SHP77 treated with DMSO at 0.1 percent for 48 hours (cell line): Measurements from ENCODE around the gene SPX.

Experiments
- DNase-seq: peaks from one replicate; lab custom pipeline; 2025; lab: John Stamatoyannopoulos, UW

SPX gene

DNA sequence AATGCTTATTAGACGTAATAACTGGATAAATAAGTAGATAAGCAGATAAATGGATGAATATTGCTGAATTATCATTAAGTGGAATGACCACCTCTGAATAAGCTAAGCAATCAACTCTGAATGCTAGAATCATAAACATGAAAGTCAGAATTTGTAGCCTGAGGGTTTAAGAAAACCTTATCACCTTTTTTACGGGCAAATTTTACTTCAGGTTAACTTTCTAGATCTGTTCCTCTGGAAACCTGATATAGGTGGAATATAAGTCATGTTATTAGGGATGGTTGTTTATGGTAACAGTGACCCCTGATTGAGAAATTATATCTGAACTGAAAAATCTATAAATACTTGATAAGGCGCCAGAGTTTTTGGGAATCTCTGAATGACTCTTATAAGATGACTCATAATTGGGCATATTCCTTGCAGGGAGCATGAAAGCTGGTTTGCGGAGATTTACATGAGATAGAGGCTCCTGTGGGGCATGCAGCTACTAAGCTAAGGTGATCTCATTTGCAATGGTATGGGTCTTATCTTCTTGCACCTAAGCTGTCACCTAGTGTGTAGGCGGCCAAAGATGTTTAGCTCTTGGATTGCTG lies 12.1 kb downstream of the SPX start:
- no peak for DNase-seq

GRCh38 chr12:21539797-21540196 lies 13.7 kb downstream of the SPX start:
- no peak for DNase-seq

GRCh38 chr12:21541773-21542172 lies 15.7 kb downstream of the SPX start:
- no peak for DNase-seq

DNA sequence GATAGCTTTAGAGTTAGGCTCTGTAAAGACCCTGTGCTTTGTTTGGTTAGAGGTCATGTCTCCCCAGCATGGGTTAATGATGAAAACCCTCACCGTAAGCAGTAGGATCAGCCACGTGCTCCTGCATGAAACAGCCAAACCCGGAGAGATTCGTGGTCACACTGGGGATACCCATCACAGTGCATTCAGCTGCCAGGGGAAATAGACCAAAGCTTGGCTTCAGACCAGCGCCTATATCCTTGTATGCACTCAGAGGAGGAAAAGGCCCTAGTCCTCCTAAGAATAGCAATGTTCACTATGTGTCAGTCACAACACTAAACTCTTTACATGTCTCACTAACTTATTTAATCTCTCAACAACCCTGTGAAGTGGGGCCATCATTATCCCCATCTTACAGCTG lies 16.3 kb downstream of the SPX start:
- no peak for DNase-seq

DNA sequence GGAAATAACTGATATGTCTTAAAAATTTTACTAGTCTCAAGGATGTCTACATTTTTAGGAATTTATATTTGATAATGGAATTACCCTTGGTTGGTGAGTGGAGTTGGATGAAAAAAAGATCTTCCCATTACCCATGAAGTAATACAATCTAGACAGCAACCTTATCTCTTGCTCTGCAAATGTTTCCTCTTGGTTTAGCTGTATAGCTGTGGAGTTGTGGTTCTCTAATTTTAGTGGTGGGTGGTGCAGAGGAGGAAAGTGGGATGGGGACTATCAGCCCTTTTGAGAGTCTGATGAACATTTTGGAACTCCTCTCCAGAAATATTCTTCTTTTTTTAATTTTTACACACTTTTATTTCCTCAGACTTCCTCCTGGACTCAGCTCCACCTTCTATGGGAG lies 17.1 kb downstream of the SPX start:
- no peak for DNase-seq

- DNase-seq = no peak
Measured at GRCh38 chr12:21545557-21545956, 19.5 kb downstream of the SPX start.

DNA sequence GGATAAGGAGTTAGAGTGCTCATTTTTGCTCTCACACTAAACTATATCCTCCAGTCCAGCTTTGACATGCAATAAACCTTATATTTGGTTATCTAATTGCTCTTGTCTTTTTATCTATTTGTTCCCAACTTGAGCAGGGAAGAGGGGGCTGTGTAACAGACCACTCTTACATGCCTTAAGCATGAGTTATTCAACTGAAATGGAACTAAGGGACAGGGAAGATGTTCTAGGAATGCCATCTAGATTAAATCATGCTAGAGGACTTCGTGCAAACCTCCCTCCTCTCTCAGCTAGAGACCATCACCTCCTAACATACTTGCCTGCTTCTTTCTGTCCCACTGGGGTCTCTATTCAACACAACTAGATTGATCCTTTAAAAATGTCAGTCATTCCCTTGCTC lies 20.6 kb downstream of the SPX start:
- DNase-seq = no peak

- no peak for DNase-seq
Measured at GRCh38 chr12:21547437-21547836, 21.3 kb downstream of the SPX start.

DNA sequence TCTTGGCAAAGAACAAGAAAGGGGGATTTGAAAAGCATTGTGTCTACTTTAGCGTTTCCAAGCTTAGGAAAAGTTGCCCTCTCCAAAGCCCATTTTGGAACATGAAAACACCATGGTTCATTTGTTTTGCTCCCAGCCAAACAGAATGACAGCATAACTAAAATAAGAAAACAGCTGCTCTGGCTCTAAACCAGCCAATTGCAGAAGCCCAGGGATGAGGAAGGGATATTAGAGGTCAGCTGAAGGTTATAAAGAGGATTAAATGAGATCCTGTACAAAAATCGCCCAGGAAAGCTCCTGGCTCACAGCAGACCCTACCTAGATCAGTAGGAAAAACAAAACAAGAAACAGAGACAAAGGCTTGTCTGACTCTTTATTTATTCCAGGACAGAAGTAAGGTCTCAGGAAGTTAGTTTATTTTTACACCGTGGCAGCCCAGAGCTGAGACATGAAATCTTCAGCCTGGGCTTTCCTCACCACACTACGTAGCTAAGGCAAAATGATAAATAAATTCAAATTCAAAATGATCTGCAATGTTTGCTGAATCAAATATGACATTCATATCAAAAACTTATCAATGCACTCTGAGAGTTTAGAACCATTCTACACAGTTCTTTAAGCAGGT lies 25.9 kb downstream of the SPX start:
- peak; percentile 5 for DNase-seq

- DNase-seq = no peak
Measured at GRCh38 chr12:21552635-21553328, 26.7 kb downstream of the SPX start.

GRCh38 chr12:21553329-21553675 lies 27.2 kb downstream of the SPX start:
- no peak for DNase-seq

- DNase-seq = no peak
Measured at GRCh38 chr12:21558100-21558679, 32.1 kb downstream of the SPX start.

DNA sequence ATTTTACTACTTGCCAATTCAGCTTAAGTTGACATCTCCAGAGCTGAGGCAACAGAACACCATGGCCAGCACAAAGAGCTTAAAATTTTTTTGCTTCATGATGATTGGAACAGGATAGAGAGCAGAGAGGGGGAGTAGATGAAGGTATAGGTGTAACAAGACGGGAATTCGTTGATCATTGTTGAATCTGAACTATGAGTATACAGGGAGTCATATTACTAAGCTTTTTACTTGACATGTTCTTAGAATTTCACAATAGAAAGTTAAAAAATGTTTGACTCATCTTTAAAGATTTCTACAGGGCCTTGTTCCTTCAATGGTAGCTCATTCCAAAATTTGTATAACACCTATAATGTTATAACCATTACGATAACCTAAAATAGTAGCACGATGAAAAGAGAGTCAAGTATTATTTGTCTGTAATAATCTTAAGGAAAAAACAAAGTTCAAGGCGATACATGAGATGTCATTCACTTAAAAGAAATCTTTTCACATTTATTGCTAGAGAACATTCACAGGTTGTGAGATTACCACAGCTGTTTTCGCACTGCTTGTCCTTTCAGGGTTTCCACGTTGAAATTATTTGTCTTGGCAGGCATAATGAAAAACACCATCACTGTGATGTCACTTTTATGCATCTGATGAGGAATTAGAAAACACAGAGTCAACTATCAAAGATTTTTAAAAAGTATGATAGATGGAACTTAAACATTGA lies 33.9 kb downstream of the SPX start:
- no peak for DNase-seq

GRCh38 chr12:21561158-21561557 lies 35.1 kb downstream of the SPX start:
- DNase-seq = no peak

DNA sequence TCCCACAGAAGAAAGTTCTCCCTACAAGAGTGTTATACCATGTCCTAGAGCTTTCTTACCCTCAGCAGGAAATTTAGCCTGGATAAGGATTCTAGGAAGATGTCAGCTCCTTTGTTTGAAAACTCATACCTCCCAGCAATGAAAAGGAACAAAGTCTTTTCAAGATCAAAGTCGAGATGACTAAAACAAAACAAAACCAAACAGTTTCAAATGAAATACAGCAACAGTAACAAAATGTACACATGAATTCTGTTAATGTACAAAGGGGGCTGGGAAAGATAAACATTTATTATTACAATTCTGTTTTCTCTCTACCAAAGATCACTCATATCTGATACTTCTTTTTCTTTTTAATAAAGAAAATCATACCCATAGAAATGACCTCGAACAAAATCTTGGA lies 36.8 kb downstream of the SPX start:
- no peak for DNase-seq

- DNase-seq = no peak
Measured at GRCh38 chr12:21566223-21566906, 40.3 kb downstream of the SPX start.

GRCh38 chr12:21566907-21567394 lies 40.9 kb downstream of the SPX start:
- DNase-seq = no peak

GRCh38 chr12:21568115-21568514 lies 42.0 kb downstream of the SPX start:
- no peak for DNase-seq

DNA sequence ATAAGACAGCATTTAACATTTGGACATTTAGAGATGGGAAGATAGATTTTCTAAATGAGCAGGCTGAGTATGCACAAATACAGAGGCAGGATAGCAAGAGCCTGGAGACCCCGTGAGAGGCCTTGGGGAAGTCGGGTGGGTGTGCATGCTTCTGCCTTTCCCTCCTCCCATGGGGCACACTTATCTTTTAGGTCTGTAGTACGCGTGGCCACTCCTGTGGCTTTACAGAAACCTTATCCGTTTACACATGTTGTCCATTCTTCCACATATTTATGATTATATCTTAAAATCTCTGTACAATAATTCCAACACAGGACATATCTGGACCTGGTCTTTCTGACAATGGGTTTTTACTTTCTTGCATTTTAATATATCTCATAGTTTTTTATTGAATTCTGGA lies 45.0 kb downstream of the SPX start:
- DNase-seq = no peak

GRCh38 chr12:21573733-21574358 lies 47.8 kb downstream of the SPX start:
- DNase-seq = no peak

GRCh38 chr12:21576431-21576830 lies 50.3 kb downstream of the SPX start:
- no peak for DNase-seq

- no peak for DNase-seq
Measured at GRCh38 chr12:21577516-21577915, 51.4 kb downstream of the SPX start.
